Spleen (tissue), 11 donors: ENCODE results near the gene GRIN2C. TPM values are rescaled to one million over a fixed set of nuclear protein-coding genes. Genes with fewer than 3 reads are reported as not detected.

Experiments
- DNase-seq: peaks from one replicate; pipeline ENCODE4 v3.0.0-alpha.2; 2020
- H3K27ac ChIP-seq, 8 donors: fragments of 200-600 bp; sonication (generic) in 7 of 8; 1 replicate in 4 of 8; 2 replicates in 4 of 8; pipeline versions ENCODE4 v1.5.0 to v1.8.0; 2016 to 2021; ENCODE audit warnings: inconsistent platforms in 4 of 8, mild to moderate bottlenecking in 4 of 8, moderate library complexity in 1 of 8
- H3K27me3 ChIP-seq, 7 donors: fragments of 200-600 bp; sonication (generic) in 6 of 7; replicated peaks in 1 of 7; 1 replicate in 4 of 7; 2 replicates in 3 of 7; pipeline versions ENCODE4 v1.5.0 to v1.8.0; 2016 to 2021; ENCODE audit warnings: inconsistent platforms in 3 of 7, mild to moderate bottlenecking in 1 of 7
- H3K36me3 ChIP-seq, 6 donors: fragments of 200-600 bp; sonication (generic) in 5 of 6; 1 replicate in 4 of 6; 2 replicates in 2 of 6; pipeline versions ENCODE4 v1.5.0 to v1.8.0; 2016 to 2021; ENCODE audit warnings: inconsistent platforms in 2 of 6
- H3K4me1 ChIP-seq, 6 donors: fragments of 200-600 bp; sonication (generic) in 5 of 6; 1 replicate in 3 of 6; 2 replicates in 3 of 6; pipeline versions ENCODE4 v1.5.0 to v1.8.0; 2016 to 2021; ENCODE audit warnings: inconsistent platforms in 3 of 6
- H3K4me3 ChIP-seq, 8 donors: fragments of 200-600 bp; sonication (generic) in 7 of 8; 1 replicate in 4 of 8; 2 replicates in 4 of 8; pipeline versions ENCODE4 v1.5.0 to v1.8.0; 2016 to 2021; ENCODE audit warnings: inconsistent platforms in 4 of 8, mild to moderate bottlenecking in 4 of 8, moderate library complexity in 2 of 8
- H3K9me3 ChIP-seq, 8 donors: fragments of 200-600 bp; sonication (generic) in 7 of 8; 1 replicate in 4 of 8; 2 replicates in 4 of 8; pipeline versions ENCODE4 v1.5.0 to v1.8.0; 2016 to 2021; ENCODE audit warnings: inconsistent platforms in 4 of 8
- CTCF ChIP-seq, 11 experiments: fragments of 200-600 bp in 7 of 11; fragments of 450-650 bp in 4 of 11; sonication (generic) in 4 of 11; IDR thresholded peaks in 8 of 11; conservative IDR thresholded peaks in 3 of 11; 1 replicate in 7 of 11; 2 replicates in 4 of 11; pipeline versions ENCODE4 v1.4.0 to v1.8.0; 2016 to 2021; ENCODE audit warnings: antibody characterized with exemption in 11 of 11, inconsistent platforms in 4 of 11, mild to moderate bottlenecking in 1 of 11
- POLR2A ChIP-seq, 3 donors: fragments of 450-650 bp; IDR thresholded peaks; one replicate each; pipeline ENCODE4 v1.5.1; 2017; ENCODE audit warnings: antibody characterized with exemption in 3 of 3, mild to moderate bottlenecking in 1 of 3
- POLR2AphosphoS5 ChIP-seq, 3 donors: sonication (generic); formaldehyde crosslinking; IDR thresholded peaks; one replicate each; pipeline ENCODE4 v1.5.1; 2017; ENCODE audit warnings: antibody characterized with exemption in 3 of 3
- WGBS, 5 donors: extraction: QIAGEN DNeasy Blood & Tissue Kit in 3 of 5; methylation state at CpG; one replicate each; pipeline versions ENCODE4 v1.1.5 to v1.1.7; 2013 to 2018; 5-methylcytosine and 5-hydroxymethylcytosine counted together
- intact Hi-C: fragments of 100-400 bp; cut with DNase I; formaldehyde crosslinking; loops from one replicate; pipeline ENCODE4 v1.15.0; 2023; ENCODE audit warnings: low total_unique reads
- polyA plus RNA-seq, 3 donors: library from polyadenylated mRNA; stranded (reverse); fragments of 200-250 nt; gene quantifications; one replicate each; pipeline ENCODE4 v1.2.1, GENCODE V29; 2013
- total RNA-seq, 7 donors: library from RNA; depleted of rRNA in 3 of 7; stranded (reverse); fragments of >200 nt in 3 of 7; fragmentation: NEBNext Ultra II Directional in 4 of 7; extraction: Animal tissue kit (Norgen Biotek cat#: 25700) in 4 of 7; gene quantifications; one replicate each; pipeline versions ENCODE4 v1.1.0 to v1.2.1, GENCODE V29; 2016 to 2021
- donor health status: healthy with polysubstance abuse.
- donor health status: DM: no; HTN: no; CAD: no; lungs with moderate emphysema.
- donor health status: DM: no; HTN: no; CAD: no.
- donor health status: Bipolar disorder and iron deficiency.
- donor health status: healthy.
- donor health status: DM: no; HTN: no; CAD: no.
- donor health status: DM: yes; HTN: yes; CAD: no.

Gene GRIN2C
- total and polyA plus RNA-seq, 10 donors = 0.02 to 1.5 (median 0.20) TPM; not detected in 4

GRCh38 chr17:74836191-74836590, 23.5 kb downstream of the GRIN2C start:
- 90 to 97% (median 95%) methylated on average over 25 to 26 of the region's 26 CpGs for WGBS, 5 donors
- Histone ChIP-seq H3K4me1 (peaks cover 8 to 55% (median 35%) of the 10 kb centered on the region in 6 donors), H3K36me3 (peaks cover 0 to 53% (median 21%) of the 10 kb centered on the region in 6 donors), H3K4me3 (no peak overlapping the region), H3K9me3 (no peaks in the 10 kb centered on the region), H3K27ac (no peak overlapping the region), H3K27me3 (no peaks in the 10 kb centered on the region)
- intact Hi-C loops = no loop called here
- no peak for DNase-seq
- TF ChIP-seq CTCF (IDR thresholded peaks at IDR 0.05 in 8 of 11, conservative IDR thresholded peaks at IDR 0.05 in 3 of 11) = no peak
- TF ChIP-seq POLR2AphosphoS5 (IDR thresholded peaks at IDR 0.05) = no peak
- TF ChIP-seq POLR2A (IDR thresholded peaks at IDR 0.05) = no peak

GRCh38 chr17:74833501-74834377, 25.9 kb downstream of the GRIN2C start:
- DNase-seq = peak; percentile 86
- Histone ChIP-seq H3K27ac (peak overlapping the region in 4 of 8 donors; percentile 14 to 43 (median 22)), H3K4me3 (no peak overlapping the region), H3K27me3 (no peaks in the 10 kb centered on the region), H3K36me3 (peaks cover 0 to 72% (median 26%) of the 10 kb centered on the region in 6 donors), H3K4me1 (peaks cover 0 to 47% (median 28%) of the 10 kb centered on the region in 6 donors), H3K9me3 (no peaks in the 10 kb centered on the region)
- WGBS, 5 donors = 52 to 67% (median 58%) methylated on average over 12 to 16 of the region's 16 CpGs
- intact Hi-C loops = no loop called here
- TF ChIP-seq POLR2AphosphoS5 (IDR thresholded peaks at IDR 0.05) (peak in 1 of 3 donors; percentile 65), POLR2A (IDR thresholded peaks at IDR 0.05) (no peak)

GRCh38 chr17:74832421-74832820, 27.3 kb downstream of the GRIN2C start:
- no peak for TF ChIP-seq CTCF (IDR thresholded peaks at IDR 0.05 in 8 of 11, conservative IDR thresholded peaks at IDR 0.05 in 3 of 11)
- peak; percentile 21 to 74 (median 43) for TF ChIP-seq POLR2AphosphoS5 (IDR thresholded peaks at IDR 0.05)
- H3K27ac ChIP-seq = peak overlapping the region in 2 of 8 donors; percentile 30 to 37
- WGBS, 5 donors = 78 to 83% (median 82%) methylated on average over 5 to 9 of the region's 9 CpGs
- intact Hi-C loops = no loop called here
- H3K4me3 ChIP-seq = no peak overlapping the region
- peaks cover 0 to 47% (median 28%) of the 10 kb centered on the region in 6 donors for H3K4me1 ChIP-seq
- peaks cover 0 to 69% (median 23%) of the 10 kb centered on the region in 6 donors for H3K36me3 ChIP-seq
- H3K27me3 ChIP-seq = no peaks in the 10 kb centered on the region
- no peaks in the 10 kb centered on the region for H3K9me3 ChIP-seq
- DNase-seq = peak; percentile 89

GRCh38 chr17:74831444-74832146, 28.1 kb downstream of the GRIN2C start:
- H3K27ac ChIP-seq = peak overlapping the region in 2 of 8 donors; percentile 30 to 37
- intact Hi-C loops = no loop called here
- TF ChIP-seq POLR2AphosphoS5 (IDR thresholded peaks at IDR 0.05) = peak in 1 of 3 donors; percentile 36
- no peak for TF ChIP-seq CTCF (IDR thresholded peaks at IDR 0.05 in 8 of 11, conservative IDR thresholded peaks at IDR 0.05 in 3 of 11)
- H3K4me1 ChIP-seq = peaks cover 0 to 47% (median 28%) of the 10 kb centered on the region in 6 donors
- H3K27me3 ChIP-seq = no peaks in the 10 kb centered on the region
- H3K9me3 ChIP-seq = no peaks in the 10 kb centered on the region
- peaks cover 0 to 67% (median 15%) of the 10 kb centered on the region in 6 donors for H3K36me3 ChIP-seq
- no peak for DNase-seq
- no peak overlapping the region for H3K4me3 ChIP-seq
- 75 to 85% (median 82%) methylated on average over 14 to 22 of the region's 22 CpGs for WGBS, 5 donors
